Ishikawa (cell line): ENCODE data around the gene RPTOR.

Experiments
- CEBPB ChIP-seq: IDR thresholded peaks from 2 replicates; pipeline ENCODE4 v1.6.1; 2012
- CREB1 ChIP-seq: IDR thresholded peaks from 2 replicates; pipeline ENCODE4 v1.6.1; 2012; ENCODE audit warnings: low read depth
- EGR1 ChIP-seq: IDR thresholded peaks from 2 replicates; pipeline ENCODE4 v1.6.1; 2012
- EP300 ChIP-seq: IDR thresholded peaks from 2 replicates; pipeline ENCODE4 v1.6.1; 2012; ENCODE audit warnings: borderline replicate concordance
- FOXM1 ChIP-seq: IDR thresholded peaks from 2 replicates; pipeline ENCODE4 v1.6.1; 2012; ENCODE audit warnings: low read depth, borderline replicate concordance
- NFIC ChIP-seq: IDR thresholded peaks from 2 replicates; pipeline ENCODE4 v1.6.1; 2012
- RAD21 ChIP-seq: IDR thresholded peaks from 2 replicates; pipeline ENCODE4 v1.6.1; 2012; ENCODE audit warnings: low read depth
- TAF1 ChIP-seq: IDR thresholded peaks from 2 replicates; pipeline ENCODE4 v1.6.1; 2012; ENCODE audit warnings: low read depth, mild to moderate bottlenecking
- TCF12 ChIP-seq: IDR thresholded peaks from 2 replicates; pipeline ENCODE4 v1.6.1; 2012; ENCODE audit warnings: low read depth
- TEAD4 ChIP-seq: IDR thresholded peaks from 2 replicates; pipeline ENCODE4 v1.6.1; 2012
- YY1 ChIP-seq: IDR thresholded peaks from 2 replicates; pipeline ENCODE4 v1.6.1; 2012; ENCODE audit warnings: low read depth
- ZBTB7A ChIP-seq: IDR thresholded peaks from 2 replicates; pipeline ENCODE4 v1.6.1; 2012; ENCODE audit warnings: low read depth
- TF ChIP-seq, protein P1 (sequence below): IDR thresholded peaks from 2 replicates; pipeline ENCODE4 v1.6.1; 2012
- TF ChIP-seq, protein P2 (sequence below): IDR thresholded peaks from 2 replicates; pipeline ENCODE4 v1.6.1; 2012; ENCODE audit warnings: low read depth, mild to moderate bottlenecking
- TF ChIP-seq, protein P3 (sequence below): IDR thresholded peaks from 2 replicates; pipeline ENCODE4 v1.6.1; 2012

RPTOR gene

DNA sequence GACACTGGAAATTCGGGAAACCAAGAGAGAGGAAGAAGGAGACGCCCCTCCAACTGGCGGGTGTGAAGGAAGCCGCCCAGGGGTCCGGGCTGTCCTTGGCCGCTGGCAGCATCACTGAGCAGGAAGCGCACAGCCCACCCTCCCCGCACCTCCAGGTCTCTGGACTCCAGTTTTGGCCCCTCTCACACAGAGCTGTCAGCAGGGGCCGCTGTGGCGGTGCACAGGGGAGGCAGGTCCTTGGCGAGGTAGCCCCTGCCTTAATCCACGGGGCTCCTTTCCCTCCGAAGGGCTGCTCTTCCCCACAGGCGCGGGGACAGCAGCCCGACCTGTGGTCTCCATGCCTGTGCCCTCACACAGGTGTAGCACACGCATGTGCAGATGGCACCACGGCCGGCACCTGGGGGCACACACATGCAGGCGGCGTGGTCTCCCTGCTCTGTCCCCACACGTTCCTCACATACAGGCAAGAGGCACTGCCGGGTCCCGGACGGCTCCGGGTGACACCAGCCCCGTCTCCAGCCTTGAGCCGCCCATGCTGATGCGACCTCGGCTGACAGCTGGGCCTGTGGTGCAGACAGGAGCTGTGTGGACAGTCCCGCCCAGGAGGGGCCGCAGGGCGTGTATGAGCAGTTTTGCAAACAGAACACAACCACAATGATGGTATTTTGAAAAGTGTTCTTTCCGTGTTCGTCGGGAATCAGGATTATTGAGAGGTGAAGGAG lies 420.4 kb downstream of the RPTOR start:
- TF ChIP-seq TCF12 (no peak), NFIC (no peak), RAD21 (no peak), EP300 (no peak), FOXM1 (no peak), CREB1 (no peak), YY1 (no peak), CEBPB (no peak), TEAD4 (no peak), TAF1 (no peak), ZBTB7A (no peak), EGR1 (no peak)
- TF ChIP-seq, protein P1, sequence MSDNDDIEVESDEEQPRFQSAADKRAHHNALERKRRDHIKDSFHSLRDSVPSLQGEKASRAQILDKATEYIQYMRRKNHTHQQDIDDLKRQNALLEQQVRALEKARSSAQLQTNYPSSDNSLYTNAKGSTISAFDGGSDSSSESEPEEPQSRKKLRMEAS = no peak
- TF ChIP-seq, protein P2, sequence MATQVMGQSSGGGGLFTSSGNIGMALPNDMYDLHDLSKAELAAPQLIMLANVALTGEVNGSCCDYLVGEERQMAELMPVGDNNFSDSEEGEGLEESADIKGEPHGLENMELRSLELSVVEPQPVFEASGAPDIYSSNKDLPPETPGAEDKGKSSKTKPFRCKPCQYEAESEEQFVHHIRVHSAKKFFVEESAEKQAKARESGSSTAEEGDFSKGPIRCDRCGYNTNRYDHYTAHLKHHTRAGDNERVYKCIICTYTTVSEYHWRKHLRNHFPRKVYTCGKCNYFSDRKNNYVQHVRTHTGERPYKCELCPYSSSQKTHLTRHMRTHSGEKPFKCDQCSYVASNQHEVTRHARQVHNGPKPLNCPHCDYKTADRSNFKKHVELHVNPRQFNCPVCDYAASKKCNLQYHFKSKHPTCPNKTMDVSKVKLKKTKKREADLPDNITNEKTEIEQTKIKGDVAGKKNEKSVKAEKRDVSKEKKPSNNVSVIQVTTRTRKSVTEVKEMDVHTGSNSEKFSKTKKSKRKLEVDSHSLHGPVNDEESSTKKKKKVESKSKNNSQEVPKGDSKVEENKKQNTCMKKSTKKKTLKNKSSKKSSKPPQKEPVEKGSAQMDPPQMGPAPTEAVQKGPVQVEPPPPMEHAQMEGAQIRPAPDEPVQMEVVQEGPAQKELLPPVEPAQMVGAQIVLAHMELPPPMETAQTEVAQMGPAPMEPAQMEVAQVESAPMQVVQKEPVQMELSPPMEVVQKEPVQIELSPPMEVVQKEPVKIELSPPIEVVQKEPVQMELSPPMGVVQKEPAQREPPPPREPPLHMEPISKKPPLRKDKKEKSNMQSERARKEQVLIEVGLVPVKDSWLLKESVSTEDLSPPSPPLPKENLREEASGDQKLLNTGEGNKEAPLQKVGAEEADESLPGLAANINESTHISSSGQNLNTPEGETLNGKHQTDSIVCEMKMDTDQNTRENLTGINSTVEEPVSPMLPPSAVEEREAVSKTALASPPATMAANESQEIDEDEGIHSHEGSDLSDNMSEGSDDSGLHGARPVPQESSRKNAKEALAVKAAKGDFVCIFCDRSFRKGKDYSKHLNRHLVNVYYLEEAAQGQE = no peak
- TF ChIP-seq, protein P3, sequence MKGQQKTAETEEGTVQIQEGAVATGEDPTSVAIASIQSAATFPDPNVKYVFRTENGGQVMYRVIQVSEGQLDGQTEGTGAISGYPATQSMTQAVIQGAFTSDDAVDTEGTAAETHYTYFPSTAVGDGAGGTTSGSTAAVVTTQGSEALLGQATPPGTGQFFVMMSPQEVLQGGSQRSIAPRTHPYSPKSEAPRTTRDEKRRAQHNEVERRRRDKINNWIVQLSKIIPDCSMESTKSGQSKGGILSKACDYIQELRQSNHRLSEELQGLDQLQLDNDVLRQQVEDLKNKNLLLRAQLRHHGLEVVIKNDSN = no peak

DNA sequence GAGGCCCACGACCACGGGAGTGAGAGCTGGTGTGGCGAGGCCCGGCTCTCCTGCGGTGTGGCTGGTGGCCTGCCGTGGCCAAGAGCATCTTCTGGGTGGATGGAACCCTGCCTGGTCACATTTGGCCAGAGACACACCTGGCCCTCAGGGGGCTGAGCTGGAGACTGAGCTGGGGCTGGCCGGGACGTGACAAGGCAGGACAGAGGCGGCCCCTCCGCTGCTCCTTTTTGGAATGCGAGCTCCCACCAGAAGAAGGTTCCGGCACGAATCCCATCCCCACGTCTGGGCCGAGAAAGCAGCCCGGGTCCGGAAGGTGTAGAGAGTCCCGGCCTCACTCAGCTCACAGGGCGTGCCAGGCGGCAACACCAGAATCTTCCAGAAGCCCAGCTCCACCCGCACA lies 421.0 kb downstream of the RPTOR start:
- TF ChIP-seq TEAD4 (no peak), TAF1 (no peak), TCF12 (no peak), YY1 (no peak), NFIC (no peak), CEBPB (no peak), RAD21 (no peak), EGR1 (no peak), EP300 (no peak), CREB1 (no peak)
- TF ChIP-seq, protein P3 = no peak
- TF ChIP-seq, protein P2 = no peak
- TF ChIP-seq, protein P1 = no peak

DNA sequence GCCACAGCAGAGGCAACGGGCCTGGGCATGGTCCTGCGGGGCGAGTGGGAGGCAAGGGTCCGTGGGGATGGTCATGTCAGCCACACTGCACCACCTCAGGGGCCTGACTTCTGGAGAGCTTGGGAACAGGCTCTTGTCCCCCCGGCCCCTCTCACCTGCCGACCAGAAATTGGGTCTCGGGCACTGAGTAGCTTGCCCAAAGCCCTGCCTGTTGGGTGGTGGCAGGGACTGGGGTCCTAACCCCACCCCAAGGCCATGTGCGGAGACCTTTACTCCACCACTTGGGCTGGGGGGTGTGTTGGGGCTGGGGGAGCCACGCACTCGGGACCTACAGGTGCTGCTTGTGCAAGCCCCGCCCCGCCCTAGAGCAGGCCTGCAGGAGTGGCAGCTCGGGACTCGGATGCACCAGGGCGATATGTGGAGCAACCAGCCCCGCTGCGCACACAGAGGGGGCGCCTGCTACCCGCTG lies 422.8 kb downstream of the RPTOR start:
- TF ChIP-seq, protein P3 = no peak

DNA sequence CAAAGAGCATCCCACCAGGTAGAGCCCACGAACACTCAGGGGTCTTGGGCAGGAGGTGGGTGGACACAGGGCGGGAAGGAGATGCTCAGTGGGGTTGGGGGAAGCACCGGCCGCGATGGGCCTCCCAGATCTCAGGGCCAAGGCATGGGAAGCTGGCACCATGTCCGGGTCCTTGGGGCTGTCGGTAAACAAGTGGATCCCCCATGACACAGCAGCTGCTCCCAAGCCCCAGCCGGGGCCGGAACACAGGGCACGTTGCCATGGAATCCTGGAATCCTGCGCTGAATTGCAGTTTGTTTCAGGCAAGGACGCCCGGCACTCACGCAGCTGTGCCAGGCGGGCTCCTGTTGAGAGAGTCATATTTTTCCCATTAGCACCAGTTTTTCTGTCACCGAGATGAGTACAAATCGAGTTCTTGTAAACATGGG lies 424.0 kb downstream of the RPTOR start:
- no peak for TF ChIP-seq TEAD4
- TF ChIP-seq CREB1 = no peak
- TF ChIP-seq ZBTB7A = no peak
- TF ChIP-seq YY1 = no peak
- TF ChIP-seq RAD21 = no peak
- TF ChIP-seq, protein P3 = no peak
- TF ChIP-seq TAF1 = no peak
- no peak for TF ChIP-seq EP300
- TF ChIP-seq NFIC = no peak
- TF ChIP-seq CEBPB = no peak
- TF ChIP-seq FOXM1 = no peak
- no peak for TF ChIP-seq TCF12
- TF ChIP-seq, protein P2 = no peak
- TF ChIP-seq, protein P1 = no peak
- TF ChIP-seq EGR1 = no peak
